OCI-LY1 (cell line): Measurements from ENCODE around the gene LONRF2.
"Not testable (repeated sequence)": the region's sequence is repeated elsewhere in the genome, so short reads cannot be mapped to it uniquely, and the experiment has no call there.

Experiments used
- EZH2 ChIP-seq: fragments of 200-600 bp; sonication (generic), shearing (Covaris generic); IDR thresholded peaks from 2 replicates; pipeline ENCODE4 v1.8.0; 2017; ENCODE audit warnings: borderline replicate concordance, mixed run types, mild to moderate bottlenecking, antibody characterized with exemption, low read length, moderate library complexity, mixed read lengths
- TF ChIP-seq, protein P1 (sequence below): fragments of 200-600 bp; sonication (generic), shearing (Covaris generic); IDR thresholded peaks from 2 replicates; pipeline ENCODE4 v1.5.1; 2017; ENCODE audit warnings: mild to moderate bottlenecking, antibody characterized with exemption, low read length, moderate library complexity, mixed read lengths

DNA sequence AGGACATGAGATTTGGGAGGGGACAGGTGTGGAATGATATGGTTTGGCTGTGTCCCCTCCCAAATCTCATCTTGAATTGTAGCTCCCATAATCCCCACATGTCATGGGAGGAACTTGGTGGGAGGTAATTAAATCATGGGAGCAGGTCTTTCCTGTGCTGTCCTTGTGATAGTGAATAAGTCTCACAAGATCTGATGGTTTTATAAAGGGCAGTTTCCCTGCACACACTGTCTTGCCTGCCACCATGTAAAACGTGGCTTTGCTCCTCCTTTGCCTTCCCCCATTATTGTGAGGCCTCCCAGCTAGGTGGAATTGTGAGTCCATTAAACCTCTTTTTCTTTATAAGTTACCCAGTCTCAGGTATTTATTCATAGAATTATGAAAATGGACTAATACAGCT lies 22.8 kb upstream of the LONRF2 start:
- TF ChIP-seq, protein P1, sequence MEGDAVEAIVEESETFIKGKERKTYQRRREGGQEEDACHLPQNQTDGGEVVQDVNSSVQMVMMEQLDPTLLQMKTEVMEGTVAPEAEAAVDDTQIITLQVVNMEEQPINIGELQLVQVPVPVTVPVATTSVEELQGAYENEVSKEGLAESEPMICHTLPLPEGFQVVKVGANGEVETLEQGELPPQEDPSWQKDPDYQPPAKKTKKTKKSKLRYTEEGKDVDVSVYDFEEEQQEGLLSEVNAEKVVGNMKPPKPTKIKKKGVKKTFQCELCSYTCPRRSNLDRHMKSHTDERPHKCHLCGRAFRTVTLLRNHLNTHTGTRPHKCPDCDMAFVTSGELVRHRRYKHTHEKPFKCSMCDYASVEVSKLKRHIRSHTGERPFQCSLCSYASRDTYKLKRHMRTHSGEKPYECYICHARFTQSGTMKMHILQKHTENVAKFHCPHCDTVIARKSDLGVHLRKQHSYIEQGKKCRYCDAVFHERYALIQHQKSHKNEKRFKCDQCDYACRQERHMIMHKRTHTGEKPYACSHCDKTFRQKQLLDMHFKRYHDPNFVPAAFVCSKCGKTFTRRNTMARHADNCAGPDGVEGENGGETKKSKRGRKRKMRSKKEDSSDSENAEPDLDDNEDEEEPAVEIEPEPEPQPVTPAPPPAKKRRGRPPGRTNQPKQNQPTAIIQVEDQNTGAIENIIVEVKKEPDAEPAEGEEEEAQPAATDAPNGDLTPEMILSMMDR = not testable (repeated sequence)
- not testable (repeated sequence) for TF ChIP-seq EZH2
